T-cell (primary cell): ENCODE data around the gene RNU7-1. TPM values are rescaled to one million over a fixed set of nuclear protein-coding genes. Genes with fewer than 3 reads are reported as not detected.

ENCODE experiments used
- ATAC-seq, 4 experiments: fragments of 200-7000 bp in 3 of 4; fragments of 150-1000 bp in 1 of 4; cut with Tn5 transposase; replicated peaks in 1 of 4; 1 replicate in 3 of 4; 2 replicates in 1 of 4; pipeline ENCODE4 v1.10.0; 2021; ENCODE audit warnings: moderate library complexity in 3 of 4, mild to moderate bottlenecking in 2 of 4, moderate number of reproducible peaks in 1 of 4
- CTCF ChIA-PET, 2 donors: fragments of 300-600 bp; sonication (Branson Sonifier 250); formaldehyde crosslinking; loops; one replicate each; lab custom pipeline; 2022; ENCODE audit warnings: antibody characterized with exemption in 2 of 2; lab: Charles Lee
- POLR2A ChIA-PET, 2 donors: fragments of 300-600 bp; sonication (Branson Sonifier 250); formaldehyde crosslinking; loops; one replicate each; lab custom pipeline; 2022; ENCODE audit warnings: antibody characterized with exemption in 2 of 2; lab: Charles Lee
- DNase-seq, 35 experiments: peaks; one replicate each; pipeline versions ENCODE4 v3.0.0 to v3.0.0-alpha.2; 2013 to 2023
- H3K27ac ChIP-seq: one replicate; pipeline ENCODE4 v1.5.1; 2013; ENCODE audit warnings: low read length
- H3K27me3 ChIP-seq, 2 experiments: replicated peaks in 1 of 2; 1 replicate in 1 of 2; 2 replicates in 1 of 2; pipeline versions ENCODE4 v1.6.1 to v1.7.0; 2013; ENCODE audit warnings: low read length in 1 of 2, mixed read lengths in 1 of 2; ENCODE audit not compliant: control insufficient read depth in 2 of 2, insufficient read depth in 2 of 2; ENCODE audit errors: extremely low read depth in 1 of 2
- H3K36me3 ChIP-seq, 2 donors: 1 replicate in 1 of 2; 2 replicates in 1 of 2; pipeline versions ENCODE4 v1.6.1 to v1.7.0; 2013; ENCODE audit warnings: low read length in 1 of 2; ENCODE audit not compliant: control insufficient read depth in 2 of 2, insufficient read depth in 1 of 2; ENCODE audit errors: extremely low read depth in 1 of 2
- H3K4me1 ChIP-seq, 2 experiments: 1 replicate in 1 of 2; 2 replicates in 1 of 2; pipeline versions ENCODE4 v1.6.1 to v1.7.0; 2013; ENCODE audit warnings: low read length in 2 of 2, mixed read lengths in 1 of 2; ENCODE audit not compliant: insufficient read depth in 2 of 2, control insufficient read depth in 1 of 2; ENCODE audit errors: extremely low read depth in 1 of 2
- H3K4me3 ChIP-seq, 2 donors: 1 replicate in 1 of 2; 2 replicates in 1 of 2; pipeline versions ENCODE4 v1.5.1 to v1.7.0; 2013; ENCODE audit warnings: mild to moderate bottlenecking in 2 of 2, low read length in 1 of 2, moderate library complexity in 1 of 2; ENCODE audit not compliant: control insufficient read depth in 1 of 2; ENCODE audit errors: extremely low read depth in 1 of 2
- H3K9me3 ChIP-seq: 2 replicates; pipeline ENCODE4 v1.7.0; 2013
- H3K27ac Mint-ChIP-seq, 2 donors: one replicate each; pipeline ENCODE4 v1.8.0; 2020 to 2021; ENCODE audit warnings: mild to moderate bottlenecking in 2 of 2, mixed read lengths in 2 of 2
- H3K27me3 Mint-ChIP-seq, 2 donors: one replicate each; pipeline ENCODE4 v1.8.0; 2021 to 2022; ENCODE audit warnings: mixed read lengths in 2 of 2
- H3K36me3 Mint-ChIP-seq: one replicate; pipeline ENCODE4 v1.8.0; 2021; ENCODE audit warnings: mixed read lengths
- H3K4me1 Mint-ChIP-seq, 3 donors: one replicate each; pipeline ENCODE4 v1.8.0; 2020 to 2022; ENCODE audit warnings: mixed read lengths in 3 of 3, mild to moderate bottlenecking in 1 of 3
- H3K4me3 Mint-ChIP-seq, 3 donors: one replicate each; pipeline ENCODE4 v1.8.0; 2020 to 2022; ENCODE audit warnings: mild to moderate bottlenecking in 3 of 3, mixed read lengths in 3 of 3, moderate library complexity in 3 of 3
- H3K9me3 Mint-ChIP-seq, 3 donors: one replicate each; pipeline ENCODE4 v1.8.0; 2020 to 2022; ENCODE audit warnings: mixed read lengths in 3 of 3
- WGBS: methylation state at CpG from one replicate; pipeline ENCODE4 v1.1.5; 2013; ENCODE audit warnings: missing lambda C conversion rate; ENCODE audit not compliant: insufficient coverage; 5-methylcytosine and 5-hydroxymethylcytosine counted together
- total RNA-seq, 35 experiments: library from RNA in 6 of 35; stranded (reverse) in 6 of 35; fragments of 120-200 nt in 1 of 35; gene quantifications; one replicate each; pipeline versions ENCODE4 v1.2.1 to v1.2.4 and lab custom pipeline; 2013 to 2026

Gene RNU7-1
- total RNA-seq, 5 donors from 2014 or later (not counting 1 experiment from before 2014, with no cell fraction given) = not detected

GRCh38 chr12:6935371-6936193 lies 8.0 kb upstream of the RNU7-1 start:
- H3K4me1 ChIP-seq = peaks cover 27 to 45% of the 10 kb centered on the region in 2 experiments
- no peak for DNase-seq
- ChIA-PET CTCF (interaction anchor here in 1 of 2 donors (0.5 to 0.8 kb wide), 3 partner anchors 12 to 177 kb away, joined by 3 read pairs; no protein-coding TSS in a partner anchor), POLR2A (interaction anchor here in 1 of 2 donors (0.7 kb wide), 1 partner anchor 12 kb away, joined by 3 read pairs; no protein-coding TSS in a partner anchor)
- no peaks in the 10 kb centered on the region for H3K27me3 Mint-ChIP-seq
- 80% methylated on average over 3 of the region's 14 CpGs for WGBS
- peaks cover 51 to 70% (median 57%) of the 10 kb centered on the region in 3 donors for H3K4me1 Mint-ChIP-seq
- peak overlapping the region; percentile 94 for H3K27ac ChIP-seq
- peaks cover 0 to 12% of the 10 kb centered on the region in 2 donors for H3K36me3 ChIP-seq
- no peaks in the 10 kb centered on the region for H3K9me3 ChIP-seq
- peak overlapping the region; percentile 91 to 93 for H3K27ac Mint-ChIP-seq
- ATAC-seq = no peak
- no peaks in the 10 kb centered on the region for H3K9me3 Mint-ChIP-seq
- peak overlapping the region; percentile 31 to 84 (median 49) for H3K4me3 Mint-ChIP-seq
- peaks cover 5% of the 10 kb centered on the region for H3K36me3 Mint-ChIP-seq
- no peak overlapping the region for H3K4me3 ChIP-seq
- H3K27me3 ChIP-seq = no peaks in the 10 kb centered on the region

GRCh38 chr12:6936194-6936635 lies 7.4 kb upstream of the RNU7-1 start:
- H3K4me3 Mint-ChIP-seq = peak overlapping the region; percentile 76 to 84 (median 83)
- WGBS = 77% methylated on average over 2 of the region's 3 CpGs
- Histone ChIP-seq H3K9me3 (no peaks in the 10 kb centered on the region), H3K27ac (peak overlapping the region; percentile 94), H3K4me3 (peak overlapping the region in 1 of 2 donors; percentile 72), H3K36me3 (peaks cover 0 to 12% of the 10 kb centered on the region in 2 donors), H3K27me3 (no peaks in the 10 kb centered on the region), H3K4me1 (peaks cover 27 to 45% of the 10 kb centered on the region in 2 experiments)
- H3K27ac Mint-ChIP-seq = peak overlapping the region; percentile 91 to 93
- DNase-seq (no peak), ATAC-seq (no peak)
- CTCF ChIA-PET = interaction anchor here in 1 of 2 donors (0.7 to 1.0 kb wide), 2 partner anchors 11 to 101 kb away, joined by 3 to 4 read pairs; no protein-coding TSS in a partner anchor
- H3K4me1 Mint-ChIP-seq = peaks cover 46 to 64% (median 52%) of the 10 kb centered on the region in 3 donors
- peaks cover 5% of the 10 kb centered on the region for H3K36me3 Mint-ChIP-seq
- no peaks in the 10 kb centered on the region for H3K27me3 Mint-ChIP-seq
- H3K9me3 Mint-ChIP-seq = no peaks in the 10 kb centered on the region
- POLR2A ChIA-PET = interaction anchor here in 1 of 2 donors (0.7 kb wide), 1 partner anchor 12 kb away, joined by 3 read pairs; no protein-coding TSS in a partner anchor

DNA sequence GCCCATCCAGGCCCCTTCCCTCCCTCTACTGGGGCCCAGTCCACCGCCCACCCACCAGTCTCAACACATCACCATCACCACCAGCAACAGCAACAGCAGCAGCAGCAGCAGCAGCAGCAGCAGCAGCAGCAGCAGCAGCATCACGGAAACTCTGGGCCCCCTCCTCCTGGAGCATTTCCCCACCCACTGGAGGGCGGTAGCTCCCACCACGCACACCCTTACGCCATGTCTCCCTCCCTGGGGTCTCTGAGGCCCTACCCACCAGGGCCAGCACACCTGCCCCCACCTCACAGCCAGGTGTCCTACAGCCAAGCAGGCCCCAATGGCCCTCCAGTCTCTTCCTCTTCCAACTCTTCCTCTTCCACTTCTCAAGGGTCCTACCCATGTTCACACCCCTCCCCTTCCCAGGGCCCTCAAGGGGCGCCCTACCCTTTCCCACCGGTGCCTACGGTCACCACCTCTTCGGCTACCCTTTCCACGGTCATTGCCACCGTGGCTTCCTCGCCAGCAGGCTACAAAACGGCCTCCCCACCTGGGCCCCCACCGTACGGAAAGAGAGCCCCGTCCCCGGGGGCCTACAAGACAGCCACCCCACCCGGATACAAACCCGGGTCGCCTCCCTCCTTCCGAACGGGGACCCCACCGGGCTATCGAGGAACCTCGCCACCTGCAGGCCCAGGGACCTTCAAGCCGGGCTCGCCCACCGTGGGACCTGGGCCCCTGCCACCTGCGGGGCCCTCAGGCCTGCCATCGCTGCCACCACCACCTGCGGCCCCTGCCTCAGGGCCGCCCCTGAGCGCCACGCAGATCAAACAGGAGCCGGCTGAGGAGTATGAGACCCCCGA lies 6.8 kb upstream of the RNU7-1 start:
- H3K27me3 ChIP-seq = no peaks in the 10 kb centered on the region
- ATAC-seq (peak; percentile 2 to 25 (median 16)), DNase-seq (peak in 24 of 35 experiments; percentile 30 to 68 (median 48))
- no peaks in the 10 kb centered on the region for H3K27me3 Mint-ChIP-seq
- H3K36me3 ChIP-seq = peaks cover 0 to 12% of the 10 kb centered on the region in 2 donors
- H3K27ac ChIP-seq = peak overlapping the region; percentile 94
- WGBS = 1% methylated on average over 36 of the region's 36 CpGs
- H3K27ac Mint-ChIP-seq = peak overlapping the region; percentile 91 to 93
- ChIA-PET CTCF (interaction anchor here (0.5 to 1.5 kb wide), 6 partner anchors 12 to 171 kb away, joined by 3 to 14 read pairs (median 4); no protein-coding TSS in a partner anchor), POLR2A (no interaction called here)
- H3K4me3 ChIP-seq = peak overlapping the region; percentile 65 to 72
- H3K4me3 Mint-ChIP-seq = peak overlapping the region; percentile 76 to 84 (median 83)
- peaks cover 47 to 61% (median 48%) of the 10 kb centered on the region in 3 donors for H3K4me1 Mint-ChIP-seq
- peaks cover 25 to 42% of the 10 kb centered on the region in 2 experiments for H3K4me1 ChIP-seq
- H3K36me3 Mint-ChIP-seq = peaks cover 5% of the 10 kb centered on the region
- no peaks in the 10 kb centered on the region for H3K9me3 Mint-ChIP-seq
- no peaks in the 10 kb centered on the region for H3K9me3 ChIP-seq

DNA sequence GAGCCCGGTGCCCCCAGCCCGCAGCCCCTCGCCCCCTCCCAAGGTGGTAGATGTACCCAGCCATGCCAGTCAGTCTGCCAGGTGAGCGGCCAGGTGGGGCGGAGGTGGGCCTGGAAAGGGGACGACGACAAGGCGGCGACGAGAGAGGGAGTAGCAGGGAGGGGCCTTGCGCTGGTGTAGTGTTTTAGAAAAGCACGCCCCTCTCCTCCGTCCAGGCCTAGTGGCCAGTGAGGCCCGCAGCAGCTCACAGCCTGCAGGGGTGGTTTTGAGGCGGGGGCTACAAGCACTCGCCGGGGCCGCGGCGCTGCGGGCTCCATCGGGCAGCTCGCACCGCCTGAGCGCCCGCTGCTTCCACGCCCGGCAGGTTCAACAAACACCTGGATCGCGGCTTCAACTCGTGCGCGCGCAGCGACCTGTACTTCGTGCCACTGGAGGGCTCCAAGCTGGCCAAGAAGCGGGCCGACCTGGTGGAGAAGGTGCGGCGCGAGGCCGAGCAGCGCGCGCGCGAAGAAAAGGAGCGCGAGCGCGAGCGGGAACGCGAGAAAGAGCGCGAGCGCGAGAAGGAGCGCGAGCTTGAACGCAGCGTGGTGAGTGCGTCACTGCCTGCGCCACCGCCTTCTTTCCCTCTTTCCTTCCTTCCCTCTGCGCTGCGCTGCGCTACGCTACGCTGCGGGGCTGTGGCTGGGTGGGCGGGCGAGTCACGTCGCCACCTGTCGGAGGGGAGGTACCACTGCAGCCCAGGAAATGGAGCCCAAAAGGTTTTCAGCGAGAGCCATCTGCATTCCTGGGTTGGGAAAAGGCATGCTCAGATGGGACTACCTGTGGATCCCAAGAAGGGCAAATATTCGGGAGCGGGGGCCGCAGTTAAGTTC lies 5.9 kb upstream of the RNU7-1 start:
- ATAC-seq (peak; percentile 93 to 95 (median 94)), DNase-seq (peak; percentile 80 to 98 (median 92))
- WGBS = under 1% methylated on average over 61 of the region's 80 CpGs
- Mint-ChIP-seq H3K36me3 (peaks cover 5% of the 10 kb centered on the region), H3K4me1 (peaks cover 39 to 60% (median 46%) of the 10 kb centered on the region in 3 donors), H3K9me3 (no peaks in the 10 kb centered on the region), H3K27me3 (no peaks in the 10 kb centered on the region), H3K27ac (peak overlapping the region; percentile 91 to 93), H3K4me3 (peak overlapping the region; percentile 76 to 84 (median 83))
- ChIA-PET CTCF (interaction anchor here (0.5 to 2.0 kb wide), 16 partner anchors 9 to 170 kb away, joined by 3 to 16 read pairs (median 5); partner anchors contain the start of genes LPCAT3 (in 1 of the 2), SPSB2 (in 1 of the 2) and USP5 (in 1 of the 2)), POLR2A (interaction anchor here in 1 of 2 donors (1.0 kb wide), 1 partner anchor 30 kb away, joined by 3 read pairs; no protein-coding TSS in a partner anchor)
- H3K4me1 ChIP-seq = peaks cover 16 to 48% of the 10 kb centered on the region in 2 experiments
- H3K36me3 ChIP-seq = peaks cover 0 to 12% of the 10 kb centered on the region in 2 donors
- peak overlapping the region; percentile 94 for H3K27ac ChIP-seq
- no peaks in the 10 kb centered on the region for H3K9me3 ChIP-seq
- peak overlapping the region; percentile 62 to 72 for H3K4me3 ChIP-seq
- no peaks in the 10 kb centered on the region for H3K27me3 ChIP-seq
